Measurements from ENCODE around the gene CCDC8. TPM values are rescaled to one million over a fixed set of nuclear protein-coding genes. Genes with fewer than 3 reads are reported as not detected.

Gene CCDC8
- total RNA-seq, 1 experiment from 2014 or later: 27.5 TPM

- Histone ChIP-seq H4K5ac (ENCODE audit: insufficient read length, low read depth, low read length) (no peak overlapping the region), H2AK5ac (ENCODE audit: insufficient read length, low read length) (no peak overlapping the region), H3K27ac (ENCODE audit: insufficient read length, low read depth, low read length) (no peak overlapping the region), H3K23me2 (ENCODE audit: insufficient read length, low read depth, low read length, poor library complexity, severe bottlenecking) (no peaks in the 10 kb centered on the region), H3K79me1 (ENCODE audit: insufficient read depth, low read depth, low read length, poor library complexity, severe bottlenecking) (no peaks in the 10 kb centered on the region), H3K4ac (ENCODE audit: low read depth, low read length) (no peak overlapping the region), H3K14ac (ENCODE audit: insufficient read depth, low read length) (no peak overlapping the region), H3K4me2 (ENCODE audit: insufficient read depth, insufficient read length, low read length) (no peak overlapping the region), H3T11ph (ENCODE audit: low read length) (no peak overlapping the region), H3K9me3 (ENCODE audit: control insufficient read depth, low read depth, low read length) (no peaks in the 10 kb centered on the region), H3K79me2 (ENCODE audit: insufficient read depth, low read length) (no peaks in the 10 kb centered on the region), H3K18ac (ENCODE audit: insufficient read length, low read depth, low read length) (no peak overlapping the region), H3K4me1 (ENCODE audit: insufficient read depth, low read length) (no peaks in the 10 kb centered on the region), H4K91ac (ENCODE audit: insufficient read length, low read depth, low read length) (no peak overlapping the region), H3K23ac (ENCODE audit: insufficient read length, low read depth, low read length) (no peak overlapping the region), H3K27me3 (ENCODE audit: insufficient read depth, low read length) (no peaks in the 10 kb centered on the region), H2AFZ (ENCODE audit: low read length) (no peak overlapping the region), H2BK12ac (ENCODE audit: insufficient read length, low read depth, low read length) (no peak overlapping the region), H2BK15ac (ENCODE audit: low read depth, low read length) (no peak overlapping the region), H2BK20ac (ENCODE audit: low read depth, low read length, poor library complexity, severe bottlenecking) (no peak overlapping the region), H2BK5ac (ENCODE audit: insufficient read length, low read length) (no peak overlapping the region), H3K56ac (ENCODE audit: insufficient read length, low read depth, low read length) (no peak overlapping the region), H4K8ac (replicated peaks; ENCODE audit: insufficient read length, low read depth, low read length) (no peak overlapping the region), H4K20me1 (ENCODE audit: control insufficient read depth, insufficient read depth, insufficient read length) (no peaks in the 10 kb centered on the region), H2BK120ac (ENCODE audit: low read depth, low read length, poor library complexity, severe bottlenecking) (no peak overlapping the region), H3K9ac (ENCODE audit: extremely low read depth, insufficient read length, low read length) (no peak overlapping the region)
- H3K27me3 Mint-ChIP-seq (ENCODE audit: low read depth): peaks cover 4% of the 10 kb centered on the region
- no peak overlapping the region for H3K27ac Mint-ChIP-seq
- WGBS (ENCODE audit: extremely low coverage, insufficient read length, low lambda C conversion rate): no CpG with 5 or more reads among the region's 6 CpGs
- no peak for TF ChIP-seq CTCF (conservative IDR thresholded peaks at IDR 0.05)
- no peak for DNase-seq
- H3K9me3 Mint-ChIP-seq: peaks cover 5 to 7% of the 10 kb centered on the region in 2 experiments; a peak in 4 of 5 replicates
- H3K36me3 Mint-ChIP-seq (ENCODE audit: insufficient read depth in 1 of 3, low read depth in 3 of 3): no peaks in the 10 kb centered on the region
- no peaks in the 10 kb centered on the region for H3K4me1 Mint-ChIP-seq
- no peak overlapping the region for H3K4me3 Mint-ChIP-seq
These were observed 38.0 kb upstream of the CCDC8 start for GRCh38 chr19:46451352-46451751.
